Measurements from ENCODE around the gene PLEKHG4. TPM values are rescaled to one million over a fixed set of nuclear protein-coding genes. Genes with fewer than 3 reads are reported as not detected.

PLEKHG4 gene
- total and polyA plus RNA-seq, 10 donors: 5.1 to 27.9 (median 13.0) TPM

DNA sequence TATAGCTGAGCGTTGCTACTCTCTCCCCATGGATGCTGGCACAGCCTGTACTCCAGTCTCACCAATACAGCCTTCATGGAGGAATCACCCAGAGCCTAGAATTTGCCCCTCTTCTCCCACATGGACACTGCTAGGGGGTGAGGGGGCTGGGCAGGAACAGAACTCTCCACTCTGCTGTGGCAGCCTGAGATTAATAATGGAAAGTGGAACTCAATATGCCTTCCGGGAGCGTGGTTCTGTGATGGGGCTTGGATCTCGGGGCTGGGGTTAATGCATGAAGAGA, 29.3 kb upstream of the PLEKHG4 start:
- H3K27me3 ChIP-seq (replicated peaks in 1 of 7): peaks cover 0 to 30% (median 7%) of the 10 kb centered on the region in 7 donors
- H3K4me1 ChIP-seq: peaks cover 17 to 67% (median 44%) of the 10 kb centered on the region in 6 donors
- H3K9me3 ChIP-seq: no peaks in the 10 kb centered on the region
- peaks cover 0 to 5% (median 0%) of the 10 kb centered on the region in 6 donors for H3K36me3 ChIP-seq
- H3K4me3 ChIP-seq: peak overlapping the region in 6 of 8 donors; percentile 45 to 95 (median 92)
- TF ChIP-seq, protein P1, sequence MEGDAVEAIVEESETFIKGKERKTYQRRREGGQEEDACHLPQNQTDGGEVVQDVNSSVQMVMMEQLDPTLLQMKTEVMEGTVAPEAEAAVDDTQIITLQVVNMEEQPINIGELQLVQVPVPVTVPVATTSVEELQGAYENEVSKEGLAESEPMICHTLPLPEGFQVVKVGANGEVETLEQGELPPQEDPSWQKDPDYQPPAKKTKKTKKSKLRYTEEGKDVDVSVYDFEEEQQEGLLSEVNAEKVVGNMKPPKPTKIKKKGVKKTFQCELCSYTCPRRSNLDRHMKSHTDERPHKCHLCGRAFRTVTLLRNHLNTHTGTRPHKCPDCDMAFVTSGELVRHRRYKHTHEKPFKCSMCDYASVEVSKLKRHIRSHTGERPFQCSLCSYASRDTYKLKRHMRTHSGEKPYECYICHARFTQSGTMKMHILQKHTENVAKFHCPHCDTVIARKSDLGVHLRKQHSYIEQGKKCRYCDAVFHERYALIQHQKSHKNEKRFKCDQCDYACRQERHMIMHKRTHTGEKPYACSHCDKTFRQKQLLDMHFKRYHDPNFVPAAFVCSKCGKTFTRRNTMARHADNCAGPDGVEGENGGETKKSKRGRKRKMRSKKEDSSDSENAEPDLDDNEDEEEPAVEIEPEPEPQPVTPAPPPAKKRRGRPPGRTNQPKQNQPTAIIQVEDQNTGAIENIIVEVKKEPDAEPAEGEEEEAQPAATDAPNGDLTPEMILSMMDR (IDR thresholded peaks at IDR 0.05 in 8 of 11, conservative IDR thresholded peaks at IDR 0.05 in 3 of 11): no peak
- TF ChIP-seq POLR2A (IDR thresholded peaks at IDR 0.05) (no peak), POLR2AphosphoS5 (IDR thresholded peaks at IDR 0.05) (no peak)
- peak overlapping the region in 5 of 8 donors; percentile 92 to 96 (median 92) for H3K27ac ChIP-seq
- intact Hi-C loops (cut with DNase I; ENCODE audit: low total_unique reads): no loop called here
- WGBS, 5 donors: 71 to 89% (median 78%) methylated on average over 4 of the region's 4 CpGs
- peak; percentile 41 for DNase-seq

DNA sequence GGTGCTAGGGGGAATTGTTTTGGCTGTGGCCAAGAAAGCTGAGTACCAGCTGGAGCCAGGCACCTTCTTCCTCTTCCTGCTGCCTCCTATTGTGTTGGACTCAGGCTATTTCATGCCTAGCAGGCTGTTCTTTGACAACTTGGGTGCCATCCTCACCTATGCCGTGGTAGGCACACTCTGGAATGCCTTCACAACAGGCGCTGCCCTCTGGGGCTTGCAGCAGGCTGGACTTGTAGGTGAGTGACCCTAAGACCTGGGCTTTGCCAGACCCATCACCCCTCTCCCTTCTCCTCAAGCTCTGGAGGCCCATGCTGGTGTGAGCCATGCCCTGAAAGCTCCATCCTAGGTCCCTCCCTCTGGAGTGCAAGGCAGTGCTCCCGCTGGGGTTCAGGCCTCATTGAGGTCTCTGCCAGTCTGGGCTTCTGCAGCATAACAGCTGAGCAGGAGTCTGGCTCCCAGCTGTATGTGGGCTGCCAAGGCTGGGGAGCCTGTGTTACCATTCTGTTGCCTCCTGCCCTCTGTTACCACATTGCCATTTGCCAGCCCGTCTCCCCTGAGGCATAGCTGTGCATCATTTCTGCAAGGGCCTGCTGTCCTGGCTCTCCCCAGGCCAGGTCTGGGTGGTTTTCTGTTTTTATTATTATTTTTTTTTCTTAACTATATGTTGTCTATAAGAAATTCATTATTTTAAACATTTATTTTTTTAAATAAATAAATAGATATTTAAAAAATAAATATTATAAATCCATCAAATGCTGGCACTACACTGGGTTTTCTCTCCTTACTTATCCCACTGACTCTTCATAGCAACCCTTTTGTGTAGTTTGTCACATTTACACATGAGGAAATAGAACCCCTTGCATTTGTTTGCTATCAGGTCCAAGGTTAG, 26.5 kb upstream of the PLEKHG4 start:
- no peak overlapping the region for H3K4me3 ChIP-seq
- TF ChIP-seq, protein P1 (IDR thresholded peaks at IDR 0.05 in 8 of 11, conservative IDR thresholded peaks at IDR 0.05 in 3 of 11): no peak
- TF ChIP-seq POLR2A (IDR thresholded peaks at IDR 0.05) (no peak), POLR2AphosphoS5 (IDR thresholded peaks at IDR 0.05) (no peak)
- H3K27me3 ChIP-seq (replicated peaks in 1 of 7): peaks cover 0 to 35% (median 7%) of the 10 kb centered on the region in 7 donors
- intact Hi-C loops (cut with DNase I; ENCODE audit: low total_unique reads): no loop called here
- DNase-seq: peak; percentile 65
- H3K27ac ChIP-seq: peak overlapping the region in 1 of 8 donors; percentile 7
- H3K4me1 ChIP-seq: peaks cover 4 to 68% (median 30%) of the 10 kb centered on the region in 6 donors
- H3K9me3 ChIP-seq: no peaks in the 10 kb centered on the region
- H3K36me3 ChIP-seq: peaks cover 0 to 11% (median 0%) of the 10 kb centered on the region in 6 donors
- 80 to 93% (median 88%) methylated on average over 4 of the region's 4 CpGs for WGBS, 5 donors

- DNase-seq: peak; percentile 55
- Histone ChIP-seq H3K4me3 (no peak overlapping the region), H3K27me3 (replicated peaks in 1 of 7) (peaks cover 0 to 13% (median 0%) of the 10 kb centered on the region in 7 donors), H3K9me3 (no peaks in the 10 kb centered on the region), H3K27ac (peak overlapping the region in 3 of 8 donors; percentile 12 to 80 (median 79)), H3K36me3 (peaks cover 0 to 11% (median 0%) of the 10 kb centered on the region in 6 donors), H3K4me1 (peaks cover 0 to 57% (median 18%) of the 10 kb centered on the region in 6 donors)
- intact Hi-C loops (cut with DNase I; ENCODE audit: low total_unique reads): no loop called here
- WGBS, 5 donors: 85 to 95% (median 88%) methylated on average over 14 to 18 of the region's 18 CpGs
- TF ChIP-seq POLR2AphosphoS5 (IDR thresholded peaks at IDR 0.05): no peak
- TF ChIP-seq POLR2A (IDR thresholded peaks at IDR 0.05): no peak
- TF ChIP-seq, protein P1 (IDR thresholded peaks at IDR 0.05 in 8 of 11, conservative IDR thresholded peaks at IDR 0.05 in 3 of 11): no peak
Observed at GRCh38 chr16:67254801-67255552, 24.4 kb upstream of the PLEKHG4 start.
